BE2C (cell line): ENCODE measurements around the gene EMP2.
"Not testable (repeated sequence)": the region's sequence is repeated elsewhere in the genome, so short reads cannot be mapped to it uniquely, and the experiment has no call there.

Experiments
- DNase-seq: peaks from one replicate; pipeline ENCODE4 v3.0.0-alpha.2; 2020
- H3K27me3 ChIP-seq: fragments of 250-450 bp; sonication (Bioruptor Pico); 2 replicates; pipeline ENCODE4 v1.5.1; 2020; ENCODE audit warnings: mild to moderate bottlenecking
- H3K36me3 ChIP-seq: fragments of 250-450 bp; sonication (Bioruptor Pico); 2 replicates; pipeline ENCODE4 v1.5.1; 2020; ENCODE audit warnings: mild to moderate bottlenecking
- H3K4me1 ChIP-seq: fragments of 250-450 bp; sonication (Bioruptor Pico); 2 replicates; pipeline ENCODE4 v1.5.1; 2020
- H3K4me3 ChIP-seq: 2 replicates; pipeline ENCODE4 v1.5.1; 2011; ENCODE audit warnings: low read depth, low read length
- H3K9me3 ChIP-seq: fragments of 250-450 bp; sonication (Bioruptor Pico); 2 replicates; pipeline ENCODE4 v1.5.1; 2020
- CTCF ChIP-seq: IDR thresholded peaks from 2 replicates; pipeline ENCODE4 v1.5.1; 2012; ENCODE audit warnings: mild to moderate bottlenecking, low read depth, low read length

EMP2 gene

DNA sequence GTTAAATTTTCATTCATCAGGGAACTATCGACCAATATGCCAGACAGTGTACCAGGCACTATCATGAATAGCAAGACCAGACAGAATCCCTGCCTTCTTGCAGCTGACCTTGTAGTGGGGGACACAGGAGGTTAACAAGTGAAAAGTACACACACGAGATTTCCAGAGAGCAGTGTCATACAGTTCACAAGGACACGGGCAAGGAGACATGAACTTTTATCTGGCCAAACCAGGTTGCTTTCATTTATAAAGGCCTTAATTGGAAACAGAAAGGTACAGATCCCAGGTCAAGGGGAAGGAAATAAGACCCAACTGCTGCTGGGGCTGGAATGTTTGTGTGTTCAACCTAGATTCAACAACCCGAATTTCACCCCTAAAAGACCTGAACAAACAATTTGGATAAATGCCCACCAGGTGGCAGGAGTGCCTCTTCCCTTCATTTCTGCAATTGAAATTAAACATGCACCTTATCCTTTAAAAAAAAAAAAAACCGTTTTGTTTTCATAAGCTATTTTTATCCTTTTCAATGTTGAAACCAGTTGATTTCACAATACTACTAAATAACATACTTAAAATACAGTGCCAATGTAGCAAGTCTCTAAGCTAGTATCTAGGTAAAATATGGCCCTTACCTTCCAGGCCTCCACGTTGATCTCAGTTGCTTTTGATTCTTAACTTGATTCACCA lies 65.9 kb downstream of the EMP2 start:
- Histone ChIP-seq H3K4me1 (no peaks in the 10 kb centered on the region), H3K9me3 (no peaks in the 10 kb centered on the region), H3K4me3 (no peak overlapping the region), H3K27me3 (no peaks in the 10 kb centered on the region; the same call in 1 of the 2 replicates), H3K36me3 (no peaks in the 10 kb centered on the region)
- peak; percentile 51 for DNase-seq
- peak; percentile 70 for TF ChIP-seq CTCF

- H3K4me1 ChIP-seq, result no peaks in the 10 kb centered on the region
- H3K9me3 ChIP-seq, result no peaks in the 10 kb centered on the region
- TF ChIP-seq CTCF, result no peak
- no peaks in the 10 kb centered on the region for H3K36me3 ChIP-seq
- no peaks in the 10 kb centered on the region; the same call in 1 of the 2 replicates for H3K27me3 ChIP-seq
- no peak overlapping the region for H3K4me3 ChIP-seq
- DNase-seq, result no peak
Observed at GRCh38 chr16:10511829-10512228, 68.6 kb downstream of the EMP2 start.

GRCh38 chr16:10510279-10510678 lies 70.1 kb downstream of the EMP2 start:
- H3K36me3 ChIP-seq, result no peaks in the 10 kb centered on the region
- no peak for DNase-seq
- no peaks in the 10 kb centered on the region; the same call in 1 of the 2 replicates for H3K27me3 ChIP-seq
- no peak overlapping the region for H3K4me3 ChIP-seq
- no peaks in the 10 kb centered on the region for H3K4me1 ChIP-seq
- TF ChIP-seq CTCF, result no peak
- no peaks in the 10 kb centered on the region for H3K9me3 ChIP-seq

- DNase-seq, result peak; percentile 68
- Histone ChIP-seq H3K4me1 (no peaks in the 10 kb centered on the region), H3K27me3 (no peaks in the 10 kb centered on the region; the same call in 1 of the 2 replicates), H3K36me3 (no peaks in the 10 kb centered on the region), H3K9me3 (no peaks in the 10 kb centered on the region), H3K4me3 (no peak overlapping the region)
- TF ChIP-seq CTCF, result peak; percentile 88
Observed at GRCh38 chr16:10509534-10510025, 70.8 kb downstream of the EMP2 start.

DNA sequence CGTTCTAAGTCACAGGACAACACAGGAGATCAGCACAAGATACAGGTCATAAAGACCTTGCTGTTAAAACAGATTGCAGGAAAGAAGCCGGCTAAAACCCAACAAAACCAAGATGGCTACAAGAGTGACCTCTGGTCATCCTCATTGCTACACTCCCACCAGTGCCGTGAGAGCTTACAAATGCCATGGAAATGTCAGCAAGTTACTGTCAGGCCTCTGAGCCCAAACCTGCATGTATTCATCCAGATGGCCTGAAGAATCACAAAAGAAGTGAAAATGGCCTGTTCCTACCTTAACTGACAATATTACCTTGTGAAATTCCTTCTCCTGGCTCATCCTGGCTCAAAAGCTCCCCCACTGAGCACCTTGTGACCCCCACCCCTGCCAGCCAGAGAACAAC lies 75.1 kb downstream of the EMP2 start:
- not testable (repeated sequence) for H3K36me3 ChIP-seq, H3K27me3 ChIP-seq, DNase-seq, H3K4me1 ChIP-seq, H3K4me3 ChIP-seq, H3K9me3 ChIP-seq

- no peak for DNase-seq
- no peaks in the 10 kb centered on the region for H3K9me3 ChIP-seq
Observed at GRCh38 chr16:10504404-10504885, 76.0 kb downstream of the EMP2 start.

More at GRCh38 chr16:10504404-10504885, 76.0 kb downstream of the EMP2 start:
- Histone ChIP-seq H3K36me3 (no peaks in the 10 kb centered on the region), H3K4me3 (no peak overlapping the region), H3K4me1 (no peaks in the 10 kb centered on the region), H3K27me3 (no peaks in the 10 kb centered on the region)
- TF ChIP-seq CTCF, result no peak
